Stomach (tissue), 9 donors: ENCODE data around the gene BCAR1. TPM values are rescaled to one million over a fixed set of nuclear protein-coding genes. Genes with fewer than 3 reads are reported as not detected.

ENCODE experiments used
- DNase-seq, 2 donors: peaks; one replicate each; pipeline versions ENCODE4 v3.0.0 to v3.0.0-alpha.2; 2013 to 2019
- H3K27ac ChIP-seq, 5 donors: fragments of 200-600 bp in 4 of 5; sonication (generic) in 4 of 5; one replicate each; pipeline ENCODE4 v1.5.1; 2013 to 2019; ENCODE audit warnings: mild to moderate bottlenecking in 1 of 5, moderate library complexity in 1 of 5
- H3K27me3 ChIP-seq, 3 donors: fragments of 200-600 bp; sonication (generic); one replicate each; pipeline ENCODE4 v1.5.1; 2017 to 2019; ENCODE audit warnings: mixed run types in 1 of 3
- H3K36me3 ChIP-seq, 4 donors: fragments of 200-600 bp; sonication (generic); 1 replicate in 3 of 4; 2 replicates in 1 of 4; pipeline ENCODE4 v1.5.1; 2016 to 2019
- H3K4me1 ChIP-seq, 4 donors: fragments of 200-600 bp; sonication (generic); one replicate each; pipeline ENCODE4 v1.5.1; 2016 to 2019
- H3K4me3 ChIP-seq, 4 donors: fragments of 200-600 bp; sonication (generic) in 3 of 4; one replicate each; pipeline ENCODE4 v1.5.1; 2016 to 2019; ENCODE audit warnings: mild to moderate bottlenecking in 1 of 4
- H3K9me3 ChIP-seq, 4 donors: fragments of 200-600 bp; sonication (generic); one replicate each; pipeline ENCODE4 v1.5.1; 2016 to 2019
- EP300 ChIP-seq: sonication (generic); formaldehyde crosslinking; IDR thresholded peaks from one replicate; pipeline ENCODE4 v1.6.1; 2017; ENCODE audit warnings: antibody characterized with exemption
- POLR2A ChIP-seq, 4 donors: fragments of 450-650 bp; IDR thresholded peaks; one replicate each; pipeline ENCODE4 v1.6.1; 2016; ENCODE audit warnings: antibody characterized with exemption in 4 of 4, control low read depth in 2 of 4, mild to moderate bottlenecking in 1 of 4, moderate library complexity in 1 of 4
- POLR2AphosphoS5 ChIP-seq, 3 donors: sonication (generic); formaldehyde crosslinking; IDR thresholded peaks; one replicate each; pipeline ENCODE4 v1.6.1; 2016; ENCODE audit warnings: antibody characterized with exemption in 3 of 3
- WGBS, 5 donors: extraction: QIAGEN DNeasy Blood & Tissue Kit in 3 of 5; methylation state at CpG; one replicate each; pipeline versions ENCODE4 v1.1.5 to v1.1.7; 2013 to 2018; 5-methylcytosine and 5-hydroxymethylcytosine counted together
- intact Hi-C: fragments of 100-400 bp; cut with DNase I; formaldehyde crosslinking; loops from one replicate; pipeline ENCODE4 v1.15.1; 2023; ENCODE audit warnings: low total_unique reads
- polyA plus RNA-seq, 3 donors: library from polyadenylated mRNA; stranded (reverse); fragments of 200-250 nt; gene quantifications; one replicate each; pipeline ENCODE4 v1.2.3, GENCODE V29; 2013
- total RNA-seq, 5 donors: library from RNA; depleted of rRNA; stranded (reverse); fragments of >200 nt; gene quantifications; one replicate each; pipeline versions ENCODE4 v1.1.0 to v1.2.3, GENCODE V29; 2014 to 2016
- TF ChIP-seq, protein P1 (sequence below), 7 experiments: fragments of 450-650 bp in 4 of 7; fragments of 200-600 bp in 3 of 7; sonication (generic) in 3 of 7; IDR thresholded peaks; one replicate each; pipeline ENCODE4 v1.5.1; 2016 to 2019; ENCODE audit warnings: antibody characterized with exemption in 7 of 7, control low read depth in 2 of 7, mild to moderate bottlenecking in 1 of 7
- donor health status: healthy with polysubstance abuse.
- donor health status: Bipolar disorder and iron deficiency.
- donor health status: healthy.

The BCAR1 gene
- total and polyA plus RNA-seq, 8 donors = 34.7 to 219 (median 56.8) TPM

DNA sequence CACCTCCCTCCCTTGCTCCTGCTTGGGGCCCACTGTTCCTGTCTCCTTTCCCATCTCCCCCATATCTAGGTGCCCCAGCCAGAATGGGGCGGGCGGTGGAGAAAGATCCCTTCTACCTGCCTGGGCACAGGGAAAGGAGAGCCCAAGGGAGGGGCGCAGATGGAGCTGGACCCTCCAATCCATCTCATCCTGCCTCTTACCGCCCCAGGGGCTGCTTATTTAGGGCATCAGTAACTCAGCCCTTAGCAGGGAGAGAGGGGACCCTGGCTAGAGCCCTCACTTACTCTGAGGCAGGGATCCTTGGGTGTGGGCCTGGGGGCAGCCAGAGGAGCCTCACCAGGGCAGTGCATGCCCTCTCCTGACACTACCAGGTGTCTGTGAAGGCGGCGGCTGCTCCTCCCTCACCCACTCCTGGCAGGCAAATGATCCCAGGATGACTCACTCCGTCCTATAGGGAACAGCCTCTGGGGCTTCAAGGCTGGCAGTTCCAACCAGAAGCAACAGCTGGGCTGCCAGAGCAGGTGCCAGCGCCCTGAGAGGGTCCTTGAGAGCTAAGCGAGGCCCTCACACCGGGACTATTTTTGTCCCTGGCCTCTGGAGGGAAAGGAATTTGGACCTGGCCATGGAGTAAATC lies 16.3 kb upstream of the BCAR1 start:
- H3K27me3 ChIP-seq = peaks cover 0 to 37% (median 7%) of the 10 kb centered on the region in 3 donors
- peak overlapping the region in 2 of 5 donors; percentile 35 to 38 for H3K27ac ChIP-seq
- H3K4me3 ChIP-seq = no peak overlapping the region
- intact Hi-C loops = no loop called here
- H3K36me3 ChIP-seq = no peaks in the 10 kb centered on the region
- TF ChIP-seq, protein P1, sequence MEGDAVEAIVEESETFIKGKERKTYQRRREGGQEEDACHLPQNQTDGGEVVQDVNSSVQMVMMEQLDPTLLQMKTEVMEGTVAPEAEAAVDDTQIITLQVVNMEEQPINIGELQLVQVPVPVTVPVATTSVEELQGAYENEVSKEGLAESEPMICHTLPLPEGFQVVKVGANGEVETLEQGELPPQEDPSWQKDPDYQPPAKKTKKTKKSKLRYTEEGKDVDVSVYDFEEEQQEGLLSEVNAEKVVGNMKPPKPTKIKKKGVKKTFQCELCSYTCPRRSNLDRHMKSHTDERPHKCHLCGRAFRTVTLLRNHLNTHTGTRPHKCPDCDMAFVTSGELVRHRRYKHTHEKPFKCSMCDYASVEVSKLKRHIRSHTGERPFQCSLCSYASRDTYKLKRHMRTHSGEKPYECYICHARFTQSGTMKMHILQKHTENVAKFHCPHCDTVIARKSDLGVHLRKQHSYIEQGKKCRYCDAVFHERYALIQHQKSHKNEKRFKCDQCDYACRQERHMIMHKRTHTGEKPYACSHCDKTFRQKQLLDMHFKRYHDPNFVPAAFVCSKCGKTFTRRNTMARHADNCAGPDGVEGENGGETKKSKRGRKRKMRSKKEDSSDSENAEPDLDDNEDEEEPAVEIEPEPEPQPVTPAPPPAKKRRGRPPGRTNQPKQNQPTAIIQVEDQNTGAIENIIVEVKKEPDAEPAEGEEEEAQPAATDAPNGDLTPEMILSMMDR (IDR thresholded peaks at IDR 0.05) = no peak
- TF ChIP-seq POLR2AphosphoS5 (IDR thresholded peaks at IDR 0.05) = peak in 1 of 3 donors; percentile 69
- WGBS, 5 donors = 63 to 71% (median 65%) methylated on average over 8 to 10 of the region's 10 CpGs
- DNase-seq = peak; percentile 65 to 77
- H3K4me1 ChIP-seq = peaks cover 26 to 47% (median 45%) of the 10 kb centered on the region in 4 donors
- H3K9me3 ChIP-seq = no peaks in the 10 kb centered on the region

DNA sequence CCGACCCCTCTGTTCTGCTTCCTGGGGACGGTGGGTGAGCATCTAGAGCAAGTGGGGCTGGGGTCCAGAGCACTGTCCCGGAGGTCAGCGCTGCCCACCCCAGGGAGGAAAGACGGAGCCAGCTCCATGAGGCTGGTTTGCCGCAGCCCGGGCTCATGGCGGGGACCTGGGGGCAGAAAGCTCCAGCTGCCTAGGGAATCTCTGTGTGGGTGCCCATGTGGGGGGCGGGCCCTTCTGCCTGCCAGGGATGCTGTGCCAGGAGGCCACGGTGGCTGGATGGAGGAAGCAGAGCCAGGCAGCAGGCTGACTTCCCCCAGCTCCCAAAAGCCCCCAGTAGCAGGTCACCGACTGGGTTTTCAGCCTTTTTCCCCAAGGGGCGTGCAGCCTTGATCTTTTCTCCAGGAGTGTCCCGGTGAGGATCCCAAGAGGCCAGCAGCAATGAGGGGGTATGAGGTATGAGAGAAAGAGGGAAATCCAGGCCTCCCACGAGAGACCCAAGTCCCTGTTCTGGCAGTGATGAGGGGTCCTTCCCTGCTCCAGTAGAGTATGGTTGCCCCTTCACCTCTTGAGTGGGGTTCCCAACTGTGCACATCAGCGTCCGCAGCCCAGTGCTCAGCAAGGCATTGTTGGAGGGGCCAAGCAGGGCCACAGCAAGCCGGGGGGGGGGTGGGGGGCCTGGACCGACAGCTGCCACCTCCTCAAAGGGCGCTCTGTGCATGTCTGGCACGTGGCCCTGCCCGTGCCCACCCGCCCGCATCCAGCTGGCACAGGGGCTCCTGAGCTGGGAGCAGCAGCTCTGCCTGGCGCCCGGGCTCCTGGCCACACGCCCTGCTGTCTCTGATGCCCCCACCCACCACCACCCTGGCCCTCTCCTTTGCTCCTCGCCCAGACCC lies 15.6 kb upstream of the BCAR1 start:
- DNase-seq = peak in 1 of 2 donors; percentile 54
- intact Hi-C loops = no loop called here
- WGBS, 5 donors = 83 to 86% (median 84%) methylated on average over 14 to 27 of the region's 27 CpGs
- no peak for TF ChIP-seq EP300
- no peak for TF ChIP-seq POLR2A (IDR thresholded peaks at IDR 0.05)
- TF ChIP-seq, protein P1 (IDR thresholded peaks at IDR 0.05) = no peak
- no peak for TF ChIP-seq POLR2AphosphoS5 (IDR thresholded peaks at IDR 0.05)
- peaks cover 34 to 55% (median 52%) of the 10 kb centered on the region in 4 donors for H3K4me1 ChIP-seq
- H3K4me3 ChIP-seq = peak overlapping the region in 1 of 4 donors; percentile 98
- H3K9me3 ChIP-seq = no peaks in the 10 kb centered on the region
- H3K36me3 ChIP-seq = no peaks in the 10 kb centered on the region
- peak overlapping the region in 3 of 5 donors; percentile 95 to 96 (median 96) for H3K27ac ChIP-seq
- peaks cover 0 to 37% (median 7%) of the 10 kb centered on the region in 3 donors for H3K27me3 ChIP-seq

DNA sequence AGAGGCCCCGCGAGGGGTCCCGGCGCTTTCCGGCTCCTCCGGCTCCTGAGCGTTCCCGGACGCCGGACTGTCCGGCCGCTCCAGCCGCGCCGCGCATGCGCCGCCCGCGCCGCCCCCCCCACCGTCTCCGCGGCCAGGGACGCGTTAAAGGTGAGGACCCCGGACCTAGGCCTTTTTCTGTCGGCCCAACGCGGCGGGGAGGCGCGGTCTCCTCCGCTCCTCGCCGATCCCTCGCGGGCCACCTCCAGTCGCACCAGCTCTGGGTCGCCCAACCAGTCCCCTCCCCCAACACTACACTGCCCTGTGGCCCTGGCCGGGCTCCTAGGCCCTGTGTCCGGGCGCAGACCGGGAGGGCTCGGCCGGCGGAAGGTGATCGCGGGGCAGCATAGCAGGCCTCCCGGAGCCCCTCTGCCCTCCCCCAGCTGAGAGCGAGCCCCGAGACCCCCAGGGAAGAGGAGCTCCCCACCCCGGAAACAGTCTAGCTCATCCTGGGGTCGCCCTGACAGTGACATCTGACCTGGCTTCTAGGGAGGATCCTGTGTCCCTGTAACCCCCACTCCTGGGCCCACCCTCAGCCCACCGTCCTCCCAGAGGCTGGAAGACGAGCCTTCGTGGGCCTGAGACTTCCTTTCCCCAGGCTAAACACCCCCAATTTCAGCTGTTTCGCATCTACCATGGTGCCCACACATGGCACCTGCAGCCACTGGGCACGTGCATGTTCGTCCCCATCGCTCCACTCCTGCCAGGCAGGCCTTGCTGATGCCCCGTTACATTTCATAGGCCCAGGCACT lies 14.7 kb upstream of the BCAR1 start:
- peak overlapping the region; percentile 89 to 96 (median 95) for H3K27ac ChIP-seq
- H3K27me3 ChIP-seq = peaks cover 0 to 37% (median 7%) of the 10 kb centered on the region in 3 donors
- peak; percentile 89 to 92 for DNase-seq
- H3K36me3 ChIP-seq = no peaks in the 10 kb centered on the region
- H3K4me1 ChIP-seq = peaks cover 38 to 64% (median 61%) of the 10 kb centered on the region in 4 donors
- peak overlapping the region; percentile 71 to 98 (median 95) for H3K4me3 ChIP-seq
- intact Hi-C loops = no loop called here
- TF ChIP-seq POLR2AphosphoS5 (IDR thresholded peaks at IDR 0.05) (peak in 2 of 3 donors; percentile 53), EP300 (no peak)
- no peaks in the 10 kb centered on the region for H3K9me3 ChIP-seq
- 10 to 40% (median 16%) methylated on average over 18 to 62 of the region's 62 CpGs for WGBS, 5 donors

DNA sequence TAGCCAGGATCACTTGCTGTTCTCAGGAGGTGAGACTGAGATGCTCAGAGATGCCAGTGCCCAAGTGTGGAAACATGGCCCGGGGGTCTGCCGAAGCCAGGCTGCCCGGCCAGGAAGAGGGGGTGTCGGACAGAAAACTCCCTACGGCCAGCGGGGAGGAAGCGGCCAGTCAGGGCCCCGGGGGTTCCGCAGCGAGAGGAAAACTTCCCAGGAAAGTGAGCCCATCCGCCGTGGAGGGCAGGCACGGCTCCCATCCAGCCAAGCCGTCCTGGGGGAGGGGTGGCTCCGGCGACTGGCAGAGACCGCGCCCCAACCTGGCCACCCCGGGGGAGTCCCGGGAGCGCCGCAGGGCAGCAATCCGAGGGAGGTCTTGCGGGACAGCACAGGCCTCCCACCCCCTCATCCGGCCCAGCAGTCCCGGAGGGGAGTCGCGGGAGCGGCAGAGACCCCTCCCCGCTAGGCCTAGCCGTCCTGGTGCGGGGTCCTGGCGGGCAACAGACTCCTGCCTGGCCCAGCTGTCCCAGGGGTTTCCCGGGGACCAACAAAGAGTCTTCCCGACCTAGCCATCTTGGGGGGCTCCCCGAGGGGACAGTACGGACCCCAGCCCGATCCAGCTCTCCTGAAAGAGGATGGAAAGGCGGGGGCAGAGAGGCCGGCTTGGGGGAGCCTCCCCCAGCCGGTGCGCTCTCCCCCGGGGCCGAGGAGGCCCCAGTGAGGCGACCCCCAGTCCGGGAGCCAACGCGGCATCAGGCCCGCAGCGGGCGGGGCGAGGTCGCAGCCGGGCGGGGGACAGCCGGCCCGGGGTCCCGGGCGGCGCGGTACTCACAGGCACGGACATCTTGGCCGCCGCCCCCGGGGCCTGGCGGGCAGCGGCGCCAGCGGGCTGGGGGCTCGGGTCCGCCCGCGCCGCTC lies 13.8 kb upstream of the BCAR1 start:
- TF ChIP-seq POLR2A (IDR thresholded peaks at IDR 0.05) = no peak
- TF ChIP-seq, protein P1 (IDR thresholded peaks at IDR 0.05) = no peak
- no peak for TF ChIP-seq POLR2AphosphoS5 (IDR thresholded peaks at IDR 0.05)
- TF ChIP-seq EP300 = no peak
- Histone ChIP-seq H3K27me3 (peaks cover 0 to 37% (median 7%) of the 10 kb centered on the region in 3 donors), H3K27ac (peak overlapping the region; percentile 89 to 96 (median 95)), H3K4me1 (peaks cover 38 to 70% (median 65%) of the 10 kb centered on the region in 4 donors), H3K9me3 (no peaks in the 10 kb centered on the region), H3K4me3 (peak overlapping the region; percentile 71 to 98 (median 95)), H3K36me3 (no peaks in the 10 kb centered on the region)
- intact Hi-C loops = no loop called here
- 0 to 5% (median 2%) methylated on average over 10 to 74 of the region's 74 CpGs for WGBS, 5 donors
- DNase-seq = peak; percentile 68 to 82
